ENCODE measurements around the gene CPPED1.

Gene CPPED1

GRCh38 chr16:12784076-12784475 is 19.6 kb downstream of the CPPED1 start:
- no peak for TF ChIP-seq CTCF (conservative IDR thresholded peaks at IDR 0.05; ENCODE audit: low read depth)
- POLR2A ChIA-PET (ENCODE audit: low non-redundant PET) = no interaction called here
- CTCF ChIA-PET = interaction anchor here (0.6 kb wide), 1 partner anchor 11 kb away, joined by 3 read pairs; no protein-coding TSS in a partner anchor

GRCh38 chr16:12781777-12782176 is 21.9 kb downstream of the CPPED1 start:
- no peak for TF ChIP-seq CTCF (conservative IDR thresholded peaks at IDR 0.05; ENCODE audit: low read depth)
- CTCF ChIA-PET = interaction anchor here (0.6 kb wide), 1 partner anchor 10 kb away, joined by 5 read pairs; no protein-coding TSS in a partner anchor
- DNase-seq (ENCODE audit: low spot score) = no peak
- POLR2A ChIA-PET (ENCODE audit: low non-redundant PET) = no interaction called here
- no peak overlapping the region for H3K27ac ChIP-seq

More at GRCh38 chr16:12784076-12784475, 19.6 kb downstream of the CPPED1 start:
- H3K27ac ChIP-seq = no peak overlapping the region
- no peak for DNase-seq (ENCODE audit: low spot score)

- TF ChIP-seq CTCF (conservative IDR thresholded peaks at IDR 0.05; ENCODE audit: low read depth) = no peak
- CTCF ChIA-PET = interaction anchor here (0.7 kb wide), 1 partner anchor 18 kb away, joined by 3 read pairs; no protein-coding TSS in a partner anchor
- H3K27ac ChIP-seq = no peak overlapping the region
- POLR2A ChIA-PET (ENCODE audit: low non-redundant PET) = no interaction called here
- DNase-seq (ENCODE audit: low spot score) = no peak
Observed at GRCh38 chr16:12780467-12780866, 23.2 kb downstream of the CPPED1 start.

- H3K27ac ChIP-seq = no peak overlapping the region
- TF ChIP-seq CTCF (conservative IDR thresholded peaks at IDR 0.05; ENCODE audit: low read depth) = no peak
- ChIA-PET POLR2A (ENCODE audit: low non-redundant PET) (no interaction called here), CTCF (no interaction called here)
- no peak for DNase-seq (ENCODE audit: low spot score)
Observed at GRCh38 chr16:12778726-12779125, 25.0 kb downstream of the CPPED1 start.

DNA sequence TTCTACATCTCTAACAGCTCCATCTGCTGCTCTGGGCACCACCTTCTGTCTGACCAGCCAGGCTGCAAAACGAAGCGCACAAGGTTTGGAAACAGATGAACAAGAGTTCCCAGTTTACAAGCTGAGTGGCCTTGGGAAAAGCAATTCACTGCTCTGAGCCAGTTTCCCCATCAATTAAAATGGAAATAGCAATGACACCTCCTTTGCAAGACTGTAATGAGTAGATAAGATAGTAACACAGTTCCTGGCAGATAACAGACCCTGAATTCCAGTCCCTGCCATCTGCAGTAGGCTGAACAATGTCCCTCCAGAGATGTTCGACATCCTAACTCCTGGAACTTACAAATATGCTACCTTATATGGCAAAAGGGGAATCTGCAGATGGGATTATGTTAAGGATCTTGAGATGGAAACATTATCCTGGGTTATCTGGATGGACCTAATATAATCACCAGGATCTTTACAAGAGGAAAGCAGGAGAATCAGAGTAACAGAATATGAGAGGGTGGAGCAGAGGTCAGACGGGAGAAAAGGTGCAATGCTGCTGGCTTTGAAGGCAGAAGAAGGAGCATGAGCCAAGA is 27.9 kb downstream of the CPPED1 start:
- no peak overlapping the region for H3K27ac ChIP-seq
- no peak for DNase-seq (ENCODE audit: low spot score)
- ChIA-PET CTCF (no interaction called here), POLR2A (ENCODE audit: low non-redundant PET) (no interaction called here)
- no peak for TF ChIP-seq CTCF (conservative IDR thresholded peaks at IDR 0.05; ENCODE audit: low read depth)

- POLR2A ChIA-PET (ENCODE audit: low non-redundant PET) = no interaction called here
- DNase-seq (ENCODE audit: low spot score) = no peak
- no peak overlapping the region for H3K27ac ChIP-seq
- TF ChIP-seq CTCF (conservative IDR thresholded peaks at IDR 0.05; ENCODE audit: low read depth) = no peak
- CTCF ChIA-PET = interaction anchor here (0.6 kb wide), 1 partner anchor 11 kb away, joined by 3 read pairs; no protein-coding TSS in a partner anchor
Observed at GRCh38 chr16:12773221-12773620, 30.5 kb downstream of the CPPED1 start.
